H1 (cell line): ENCODE data around the gene NLRP1. TPM values are rescaled to one million over a fixed set of nuclear protein-coding genes. Genes with fewer than 3 reads are reported as not detected.

Experiments
- CTCF ChIA-PET: fragments of 300-600 bp; sonication (Branson Sonifier 250); formaldehyde crosslinking; loops from one replicate; lab custom pipeline; 2021; ENCODE audit not compliant: partially characterized antibody; lab: Charles Lee
- POLR2A ChIA-PET: fragments of 300-600 bp; sonication (Branson Sonifier 250); formaldehyde crosslinking; loops from one replicate; lab custom pipeline; 2021; ENCODE audit warnings: inconsistent platforms; ENCODE audit not compliant: partially characterized antibody; lab: Charles Lee
- DNase-seq, 2 experiments: peaks; one replicate each; pipeline versions ENCODE4 v3.0.0 to v3.0.0-alpha.2; 2010 to 2022; ENCODE audit warnings: low spot score in 2 of 2, low read depth in 1 of 2, mixed read lengths in 1 of 2
- FAIRE-seq: peaks from 2 replicates; lab custom pipeline; 2011; peaks lifted over from hg19 to GRCh38; lab: Jason Lieb, UNC
- H2AFZ ChIP-seq: 2 replicates; pipeline ENCODE4 v1.8.1; 2012; ENCODE audit warnings: low read length, inconsistent platforms
- H2AK5ac ChIP-seq: 2 replicates; pipeline ENCODE4 v1.6.1; 2013; ENCODE audit warnings: low read depth, low read length
- H2BK120ac ChIP-seq: replicated peaks from 2 replicates; pipeline ENCODE3; 2013; ENCODE audit warnings: low read depth, low read length, inconsistent platforms
- H2BK12ac ChIP-seq: 2 replicates; pipeline ENCODE4 v1.6.1; 2013; ENCODE audit warnings: low read depth, low read length
- H2BK15ac ChIP-seq: 2 replicates; pipeline ENCODE4 v1.6.1; 2013; ENCODE audit warnings: low read length
- H2BK20ac ChIP-seq: 2 replicates; pipeline ENCODE4 v1.6.1; 2013; ENCODE audit warnings: low read length
- H2BK5ac ChIP-seq: 2 replicates; pipeline ENCODE4 v1.6.1; 2013; ENCODE audit warnings: low read depth, low read length
- H3K14ac ChIP-seq: 2 replicates; pipeline ENCODE4 v1.6.1; 2013; ENCODE audit warnings: inconsistent platforms; ENCODE audit not compliant: insufficient read length
- H3K18ac ChIP-seq: 2 replicates; pipeline ENCODE4 v1.6.1; 2013; ENCODE audit warnings: low read length; ENCODE audit errors: extremely low read depth
- H3K23ac ChIP-seq: 2 replicates; pipeline ENCODE4 v1.6.1; 2013; ENCODE audit warnings: inconsistent platforms; ENCODE audit not compliant: insufficient read length
- H3K23me2 ChIP-seq: 2 replicates; pipeline ENCODE4 v1.6.1; 2013; ENCODE audit warnings: low read depth, low read length
- H3K27ac ChIP-seq: 2 replicates; pipeline ENCODE4 v1.6.1; 2011; ENCODE audit warnings: low read depth, low read length, inconsistent platforms
- H3K27me3 ChIP-seq, 4 experiments: replicated peaks in 1 of 4; 1 replicate in 1 of 4; 2 replicates in 3 of 4; pipeline versions ENCODE4 v1.6.1 to v1.8.1; 2011 to 2013; ENCODE audit warnings: low read length in 3 of 4, mild to moderate bottlenecking in 3 of 4, inconsistent platforms in 2 of 4, mixed read lengths in 2 of 4, moderate library complexity in 1 of 4; ENCODE audit not compliant: control insufficient read depth in 3 of 4, insufficient read depth in 3 of 4; ENCODE audit errors: extremely low read depth in 1 of 4
- H3K36me3 ChIP-seq, 4 experiments: 2 replicates each; pipeline versions ENCODE4 v1.6.1 to v1.8.1; 2011 to 2013; ENCODE audit warnings: mild to moderate bottlenecking in 4 of 4, low read length in 3 of 4, moderate library complexity in 2 of 4, control low read depth in 1 of 4, inconsistent platforms in 1 of 4; ENCODE audit not compliant: insufficient read depth in 4 of 4, control insufficient read depth in 2 of 4
- H3K4ac ChIP-seq: replicated peaks from 2 replicates; pipeline ENCODE3; 2013; ENCODE audit warnings: low read length, low read depth, mixed read lengths, inconsistent platforms; ENCODE audit not compliant: insufficient read length
- H3K4me1 ChIP-seq, 4 experiments: replicated peaks in 1 of 4; 1 replicate in 1 of 4; 2 replicates in 3 of 4; pipeline versions ENCODE4 v1.6.1 to v1.8.1; 2011 to 2013; ENCODE audit warnings: low read length in 3 of 4, inconsistent platforms in 2 of 4, mixed read lengths in 1 of 4; ENCODE audit not compliant: insufficient read depth in 4 of 4, control insufficient read depth in 3 of 4
- H3K4me2 ChIP-seq, 2 experiments: 2 replicates each; pipeline versions ENCODE4 v1.6.1 to v1.8.1; 2011 to 2013; ENCODE audit warnings: low read depth in 2 of 2, low read length in 2 of 2, control low read depth in 1 of 2, inconsistent platforms in 1 of 2, mild to moderate bottlenecking in 1 of 2; ENCODE audit not compliant: insufficient read depth in 1 of 2
- H3K4me3 ChIP-seq, 4 experiments: fragments of 200-600, 300-600 bp in 1 of 4; sonication (generic), shearing (Covaris generic), sonication (Bioruptor Twin) in 1 of 4; 2 replicates each; pipeline versions ENCODE4 v1.5.1 to v1.8.1; 2011 to 2016; ENCODE audit warnings: low read length in 4 of 4, low read depth in 3 of 4, control low read depth in 2 of 4, inconsistent platforms in 2 of 4, mild to moderate bottlenecking in 2 of 4, mixed read lengths in 1 of 4, moderate library complexity in 1 of 4; ENCODE audit not compliant: insufficient read depth in 2 of 4; ENCODE audit errors: extremely low read depth in 1 of 4
- H3K56ac ChIP-seq: replicated peaks from 2 replicates; pipeline ENCODE3; 2013; ENCODE audit warnings: low read depth, mild to moderate bottlenecking, mixed read lengths, low read length, inconsistent platforms; ENCODE audit not compliant: insufficient read length
- H3K79me1 ChIP-seq: 2 replicates; pipeline ENCODE4 v1.6.1; 2013; ENCODE audit warnings: low read depth, low read length, control low read depth
- H3K79me2 ChIP-seq, 2 experiments: 2 replicates each; pipeline versions ENCODE4 v1.6.1 to v1.8.1; 2012 to 2013; ENCODE audit warnings: low read length in 2 of 2, mild to moderate bottlenecking in 2 of 2, inconsistent platforms in 1 of 2; ENCODE audit not compliant: insufficient read depth in 2 of 2, control insufficient read depth in 1 of 2
- H3K9ac ChIP-seq, 4 experiments: replicated peaks in 1 of 4; 1 replicate in 1 of 4; 2 replicates in 3 of 4; pipeline versions ENCODE4 v1.6.1 to v1.8.1; 2011 to 2013; ENCODE audit warnings: low read depth in 3 of 4, low read length in 3 of 4, control low read depth in 2 of 4, mild to moderate bottlenecking in 2 of 4, moderate library complexity in 2 of 4, inconsistent platforms in 1 of 4; ENCODE audit errors: extremely low read depth in 1 of 4
- H3K9me3 ChIP-seq, 2 experiments: 2 replicates each; pipeline versions ENCODE4 v1.6.1 to v1.8.1; 2012 to 2013; ENCODE audit warnings: mild to moderate bottlenecking in 2 of 2, moderate library complexity in 2 of 2, control low read depth in 1 of 2, inconsistent platforms in 1 of 2, low read depth in 1 of 2, low read length in 1 of 2, mixed read lengths in 1 of 2; ENCODE audit not compliant: insufficient read depth in 2 of 2
- H4K20me1 ChIP-seq, 2 experiments: replicated peaks in 1 of 2; 2 replicates each; pipeline versions ENCODE3 to v1.8.1; 2011 to 2013; ENCODE audit warnings: inconsistent platforms in 2 of 2, low read length in 2 of 2, mild to moderate bottlenecking in 1 of 2; ENCODE audit not compliant: insufficient read depth in 2 of 2, control insufficient read depth in 1 of 2
- H4K5ac ChIP-seq: 2 replicates; pipeline ENCODE4 v1.6.1; 2013; ENCODE audit warnings: low read length, low read depth, mixed read lengths, inconsistent platforms; ENCODE audit not compliant: insufficient read length
- H4K8ac ChIP-seq: 2 replicates; pipeline ENCODE4 v1.8.0; 2013; ENCODE audit warnings: mild to moderate bottlenecking, moderate library complexity, low read length, inconsistent platforms; ENCODE audit not compliant: insufficient read depth; ENCODE audit errors: extremely low read depth
- H4K91ac ChIP-seq: replicated peaks from 2 replicates; pipeline ENCODE3; 2013; ENCODE audit warnings: low read length, mixed read lengths, inconsistent platforms; ENCODE audit not compliant: insufficient read length
- ASH2L ChIP-seq: fragments of 200-600, 300-600 bp; sonication (generic); IDR thresholded peaks from one replicate; pipeline ENCODE4 v1.7.1; 2017; ENCODE audit warnings: low read length
- EZH2 ChIP-seq: fragments of 200-600 bp; sonication (generic); IDR thresholded peaks from 2 replicates; pipeline ENCODE4 v1.7.1; 2012; ENCODE audit warnings: low read depth, mild to moderate bottlenecking, moderate library complexity, low read length, inconsistent platforms; ENCODE audit not compliant: severe bottlenecking
- HDAC2 ChIP-seq, 2 experiments: fragments of 300-600 bp in 1 of 2; sonication (generic) in 1 of 2; IDR thresholded peaks; 2 replicates each; pipeline ENCODE4 v1.6.1; 2011 to 2012; ENCODE audit warnings: low read depth in 2 of 2, low read length in 2 of 2, mild to moderate bottlenecking in 2 of 2, moderate library complexity in 2 of 2, borderline replicate concordance in 1 of 2, inconsistent platforms in 1 of 2
- KDM5A ChIP-seq: fragments of 200-600 bp; IDR thresholded peaks from 2 replicates; pipeline ENCODE4 v1.7.1; 2012; ENCODE audit warnings: mild to moderate bottlenecking, low read length, inconsistent platforms, mixed read lengths
- NANOG ChIP-seq: IDR thresholded peaks from 2 replicates; pipeline ENCODE4 v1.6.1; 2011; ENCODE audit warnings: low read length, low read depth, mild to moderate bottlenecking, inconsistent platforms; ENCODE audit not compliant: insufficient read depth, poor library complexity, severe bottlenecking
- NRF1 ChIP-seq: IDR thresholded peaks from 2 replicates; pipeline ENCODE4 v1.6.1; 2011; ENCODE audit warnings: mild to moderate bottlenecking, low read depth, low read length, improper control_type of control experiment
- RAD21 ChIP-seq, 2 experiments: IDR thresholded peaks in 1 of 2; conservative IDR thresholded peaks in 1 of 2; 2 replicates each; pipeline ENCODE4 v1.6.1; 2011; ENCODE audit warnings: low read depth in 2 of 2, low read length in 2 of 2, improper control_type of control experiment in 1 of 2, inconsistent platforms in 1 of 2, mild to moderate bottlenecking in 1 of 2, moderate library complexity in 1 of 2
- RNF2 ChIP-seq: fragments of 200-900, 300-1000 bp; sonication (generic); IDR thresholded peaks from 2 replicates; pipeline ENCODE4 v1.7.1; 2016; ENCODE audit warnings: borderline replicate concordance, low read depth, mild to moderate bottlenecking, antibody characterized with exemption, low read length; ENCODE audit not compliant: poor library complexity, severe bottlenecking; ENCODE audit errors: missing control alignments
- SAP30 ChIP-seq: fragments of 300-600 bp; sonication (generic); IDR thresholded peaks from 2 replicates; pipeline ENCODE4 v1.7.1; 2012; ENCODE audit warnings: low read length, moderate library complexity, mild to moderate bottlenecking, inconsistent platforms; ENCODE audit not compliant: insufficient read depth, insufficient replicate concordance
- SIN3A ChIP-seq, 2 experiments: IDR thresholded peaks in 1 of 2; conservative IDR thresholded peaks in 1 of 2; 2 replicates each; pipeline ENCODE4 v1.6.1; 2011 to 2012; ENCODE audit warnings: low read length in 2 of 2, improper control_type of control experiment in 1 of 2, low read depth in 1 of 2, mild to moderate bottlenecking in 1 of 2
- SP4 ChIP-seq: IDR thresholded peaks from 2 replicates; pipeline ENCODE4 v1.6.1; 2012; ENCODE audit warnings: low read length, inconsistent platforms
- SRF ChIP-seq: IDR thresholded peaks from 2 replicates; pipeline ENCODE4 v1.6.1; 2011; ENCODE audit warnings: mild to moderate bottlenecking, low read depth, low read length, moderate library complexity
- TCF12 ChIP-seq: IDR thresholded peaks from 2 replicates; pipeline ENCODE4 v1.6.1; 2011; ENCODE audit warnings: low read depth, mild to moderate bottlenecking, low read length
- polyA plus RNA-seq, 7 experiments: library from polyadenylated mRNA; depleted of rRNA in 3 of 7; stranded (reverse) in 5 of 7; unstranded in 2 of 7; fragments of >200 nt in 5 of 7; fragments of 200-250 nt in 2 of 7; gene quantifications; 1 replicate in 5 of 7; 2 replicates in 1 of 7; 4 replicates in 1 of 7; pipeline versions ENCODE4 v1.2.1 to v1.2.3, GENCODE V29; 2011 to 2013; ENCODE audit warnings: missing spikeins in 2 of 7, mixed read lengths in 2 of 7
- total RNA-seq: library from RNA; stranded (reverse); fragmentation: NEBNext Ultra II Directional; extraction: Animal tissue kit (Norgen Biotek cat#: 25700); gene quantifications from 2 replicates; pipeline ENCODE4 v1.2.1, GENCODE V29; 2021

Gene NLRP1
- total and polyA plus RNA-seq, 2 of the 8 experiments (the other 6 are each of a cell fraction or from before 2014, with no cell fraction given), result 8.6 to 10.4 TPM

GRCh38 chr17:5552841-5553240, 31.5 kb downstream of the NLRP1 start:
- Histone ChIP-seq H2AFZ (no peak overlapping the region), H3K23me2 (no peaks in the 10 kb centered on the region; the same call in 1 of the 2 replicates), H4K20me1 (no peaks in the 10 kb centered on the region), H2BK5ac (no peak overlapping the region), H3K9ac (no peak overlapping the region), H3K14ac (no peak overlapping the region), H3K9me3 (no peaks in the 10 kb centered on the region), H2BK15ac (no peak overlapping the region), H3K79me1 (no peaks in the 10 kb centered on the region), H3K27me3 (peaks cover 0 to 2% (median 0%) of the 10 kb centered on the region in 4 experiments; a peak in 1 of 7 replicates), H3K4me3 (no peak overlapping the region), H3K27ac (no peak overlapping the region), H4K91ac (no peak overlapping the region), H3K23ac (no peak overlapping the region), H4K5ac (no peak overlapping the region), H2BK20ac (no peak overlapping the region), H3K4me1 (no peaks in the 10 kb centered on the region), H3K4ac (no peak overlapping the region), H3K4me2 (no peak overlapping the region), H4K8ac (no peak overlapping the region), H2AK5ac (no peak overlapping the region), H2BK120ac (no peak overlapping the region), H3K36me3 (no peaks in the 10 kb centered on the region), H3K56ac (no peak overlapping the region), H3K18ac (no peak overlapping the region), H3K79me2 (no peaks in the 10 kb centered on the region), H2BK12ac (no peak overlapping the region)
- ChIA-PET POLR2A (interaction anchor here (0.6 kb wide), 1 partner anchor 344 kb away, joined by 4 read pairs; no protein-coding TSS in a partner anchor), CTCF (no interaction called here)
- FAIRE-seq (no peak), DNase-seq (no peak)
- TF ChIP-seq SAP30 (no peak), HDAC2 (IDR thresholded peaks at IDR 0.05; ENCODE audit: borderline replicate concordance in 1 of 2, low read depth in 2 of 2, low read length in 2 of 2) (no peak), RAD21 (IDR thresholded peaks at IDR 0.05 in 1 of 2, conservative IDR thresholded peaks at IDR 0.05 in 1 of 2; ENCODE audit: low read depth in 2 of 2, low read length in 2 of 2) (no peak), KDM5A (no peak), SP4 (no peak), SRF (no peak), EZH2 (no peak), SIN3A (conservative IDR thresholded peaks at IDR 0.05 in 1 of 2, IDR thresholded peaks at IDR 0.05 in 1 of 2; ENCODE audit: low read depth in 1 of 2, low read length in 2 of 2) (no peak), ASH2L (no peak), NRF1 (no peak), NANOG (no peak), TCF12 (no peak), RNF2 (no peak)
